WTC11 (cell line): ENCODE measurements around the gene FBXO42. TPM values are rescaled to one million over a fixed set of nuclear protein-coding genes. Genes with fewer than 3 reads are reported as not detected.

Experiments
- ATAC-seq: fragments of 200-7000 bp; cut with Tn5 transposase; 2 replicates; pipeline ENCODE4 v1.10.0; 2021; ENCODE audit warnings: mild to moderate bottlenecking, moderate library complexity
- CTCF ChIA-PET: fragments of 300-600 bp; sonication (Branson Sonifier 250); formaldehyde crosslinking; loops from one replicate; lab custom pipeline; 2021; ENCODE audit warnings: antibody characterized with exemption; lab: Charles Lee
- POLR2A ChIA-PET: fragments of 350-600 bp; sonication (Branson Sonifier 250); formaldehyde crosslinking; loops from one replicate; lab custom pipeline; 2021; ENCODE audit warnings: antibody characterized with exemption; lab: Charles Lee
- DNase-seq: peaks from one replicate; pipeline ENCODE4 v3.0.0; 2021; ENCODE audit warnings: low spot score
- H3K27ac Mint-ChIP-seq: 2 replicates; pipeline ENCODE4 v1.8.0; 2021; ENCODE audit warnings: mixed read lengths
- H3K27me3 Mint-ChIP-seq: 2 replicates; pipeline ENCODE4 v1.8.0; 2021; ENCODE audit warnings: low read depth, mild to moderate bottlenecking, moderate library complexity, mixed read lengths
- H3K36me3 Mint-ChIP-seq: 2 replicates; pipeline ENCODE4 v1.8.0; 2021; ENCODE audit warnings: mixed read lengths
- H3K4me1 Mint-ChIP-seq: 2 replicates; pipeline ENCODE4 v1.8.0; 2022; ENCODE audit warnings: mixed read lengths
- H3K4me3 Mint-ChIP-seq: 2 replicates; pipeline ENCODE4 v1.8.0; 2021; ENCODE audit warnings: mild to moderate bottlenecking, moderate library complexity, mixed read lengths
- H3K9me3 Mint-ChIP-seq: 2 replicates; pipeline ENCODE4 v1.8.0; 2021; ENCODE audit warnings: mixed read lengths
- ATF2 ChIP-seq: sonication (generic); formaldehyde crosslinking; IDR thresholded peaks from 2 replicates; pipeline ENCODE4 v1.8.1; 2022; ENCODE audit warnings: low read depth, missing genetic modification reagents, borderline replicate concordance
- CDX4 ChIP-seq: fragments of 250-450 bp; sonication (Bioruptor Pico); IDR thresholded peaks from 2 replicates; pipeline ENCODE4 v1.9.0; 2021; ENCODE audit warnings: moderate library complexity, mild to moderate bottlenecking, inconsistent platforms, borderline replicate concordance
- CREB1 ChIP-seq: sonication (generic); formaldehyde crosslinking; IDR thresholded peaks from 2 replicates; pipeline ENCODE4 v1.8.0; 2023; ENCODE audit warnings: mild to moderate bottlenecking, missing genetic modification reagents
- E2F1 ChIP-seq: sonication (generic); formaldehyde crosslinking; IDR thresholded peaks from 2 replicates; pipeline ENCODE4 v1.8.0; 2022; ENCODE audit warnings: mild to moderate bottlenecking, missing genetic modification reagents
- GTF2I ChIP-seq: fragments of 250-450 bp; sonication (Bioruptor Pico); conservative IDR thresholded peaks from 2 replicates; pipeline ENCODE4 v1.4.0; 2021; ENCODE audit warnings: mild to moderate bottlenecking
- HMGXB4 ChIP-seq: sonication (generic); formaldehyde crosslinking; IDR thresholded peaks from 2 replicates; pipeline ENCODE4 v1.8.1; 2023; ENCODE audit warnings: mild to moderate bottlenecking, moderate library complexity, missing genetic modification reagents
- IRF2 ChIP-seq: sonication (generic); formaldehyde crosslinking; IDR thresholded peaks from 2 replicates; pipeline ENCODE4 v1.8.0; 2022; ENCODE audit warnings: low read depth, missing genetic modification reagents, borderline replicate concordance
- JAZF1 ChIP-seq: fragments of 250-450 bp; sonication (Bioruptor Pico); IDR thresholded peaks from 2 replicates; pipeline ENCODE4 v1.9.0; 2021; ENCODE audit warnings: moderate library complexity, mild to moderate bottlenecking, inconsistent platforms
- MYBL2 ChIP-seq: sonication (generic); formaldehyde crosslinking; IDR thresholded peaks from 2 replicates; pipeline ENCODE4 v1.8.1; 2023; ENCODE audit warnings: mild to moderate bottlenecking, moderate library complexity, missing genetic modification reagents
- NR1H2 ChIP-seq: sonication (generic); formaldehyde crosslinking; IDR thresholded peaks from 2 replicates; pipeline ENCODE4 v1.9.0; 2021; ENCODE audit warnings: mild to moderate bottlenecking, moderate library complexity, missing genetic modification reagents
- TEAD1 ChIP-seq: sonication (generic); formaldehyde crosslinking; IDR thresholded peaks from 2 replicates; pipeline ENCODE4 v1.8.0; 2022; ENCODE audit warnings: mild to moderate bottlenecking, missing genetic modification reagents
- ZNF232 ChIP-seq: sonication (generic); formaldehyde crosslinking; IDR thresholded peaks from 2 replicates; pipeline ENCODE4 v1.8.0; 2022; ENCODE audit warnings: mild to moderate bottlenecking, missing genetic modification reagents
- ZNF263 ChIP-seq: sonication (generic); formaldehyde crosslinking; IDR thresholded peaks from 2 replicates; pipeline ENCODE4 v1.8.1; 2022; ENCODE audit warnings: low read depth, mild to moderate bottlenecking, moderate library complexity, missing genetic modification reagents
- total RNA-seq: library from RNA; stranded (reverse); gene quantifications from 3 replicates; pipeline ENCODE4 v1.2.3, GENCODE V29; 2021
- TF ChIP-seq, protein P1 (sequence below): fragments of 200-600 bp; IDR thresholded peaks from 2 replicates; pipeline ENCODE4 v1.8.0; 2022; ENCODE audit warnings: antibody characterized with exemption
- TF ChIP-seq, protein P2 (sequence below): sonication (generic); formaldehyde crosslinking; IDR thresholded peaks from 2 replicates; pipeline ENCODE4 v1.8.1; 2023; ENCODE audit warnings: mild to moderate bottlenecking, missing genetic modification reagents, moderate library complexity
- TF ChIP-seq, protein P3 (sequence below): fragments of 250-450 bp; sonication (Bioruptor Pico); IDR thresholded peaks from 2 replicates; pipeline ENCODE4 v2.1.2; 2022; ENCODE audit warnings: mild to moderate bottlenecking, moderate library complexity
- TF ChIP-seq, protein P4 (sequence below): sonication (generic); formaldehyde crosslinking; IDR thresholded peaks from 2 replicates; pipeline ENCODE4 v1.8.0; 2022; ENCODE audit warnings: mild to moderate bottlenecking, missing genetic modification reagents
- TF ChIP-seq, protein P5 (sequence below): fragments of 250-450 bp; sonication (Bioruptor Pico); conservative IDR thresholded peaks from 2 replicates; pipeline ENCODE4 v1.9.0; 2021; ENCODE audit warnings: mild to moderate bottlenecking

FBXO42 gene
- total RNA-seq, 1 experiment from 2014 or later = 17.5 TPM

DNA sequence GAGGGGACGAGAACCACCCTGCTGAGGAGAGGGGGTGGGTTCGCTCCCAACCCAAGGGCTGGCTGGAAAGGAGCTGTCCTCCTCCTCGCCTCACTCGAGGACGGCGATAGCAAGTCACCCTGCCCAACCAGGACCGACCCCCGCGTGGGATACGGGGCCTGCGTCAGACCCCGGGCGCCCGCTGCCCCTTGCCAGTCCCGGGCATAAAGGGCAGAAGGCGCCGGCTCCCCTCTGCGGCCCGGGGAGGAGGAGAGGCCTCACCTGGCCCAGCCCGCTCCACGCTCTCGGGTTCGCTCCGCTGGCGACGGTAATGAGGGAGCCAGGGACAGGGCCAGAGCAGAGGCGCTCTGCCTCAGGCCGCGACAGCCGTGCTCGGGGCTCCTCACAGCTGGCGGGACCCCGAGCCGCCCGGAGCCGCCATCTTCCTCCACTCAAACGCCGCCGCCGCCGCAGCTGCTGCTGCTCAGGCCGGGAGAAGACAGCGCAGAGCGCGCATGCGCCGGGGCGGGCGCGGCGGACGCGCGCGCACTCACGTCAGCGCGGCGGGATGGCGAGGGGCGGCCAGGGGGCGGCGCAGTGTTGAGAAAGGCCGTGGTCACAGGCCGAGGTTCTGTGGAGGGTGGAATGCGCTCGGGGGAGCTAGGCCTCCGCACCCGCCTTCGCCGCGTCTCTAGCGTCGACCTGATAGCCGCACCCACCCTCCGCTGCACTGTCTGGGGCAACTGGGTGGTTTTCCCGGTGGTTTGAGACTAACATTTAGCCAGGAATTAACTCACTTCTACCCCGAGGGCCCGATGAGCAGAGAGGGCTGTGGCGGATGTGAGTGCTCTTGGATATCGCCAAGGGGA lies at the start of gene FBXO42 (continued):
- TF ChIP-seq CDX4 (CRISPR knock-in tag) (no peak), TEAD1 (peak; percentile 71), E2F1 (no peak), ATF2 (CRISPR knock-in tag) (no peak), HMGXB4 (CRISPR knock-in tag) (peak; percentile 77; the same call in 1 of the 2 replicates)
- TF ChIP-seq, protein P1, sequence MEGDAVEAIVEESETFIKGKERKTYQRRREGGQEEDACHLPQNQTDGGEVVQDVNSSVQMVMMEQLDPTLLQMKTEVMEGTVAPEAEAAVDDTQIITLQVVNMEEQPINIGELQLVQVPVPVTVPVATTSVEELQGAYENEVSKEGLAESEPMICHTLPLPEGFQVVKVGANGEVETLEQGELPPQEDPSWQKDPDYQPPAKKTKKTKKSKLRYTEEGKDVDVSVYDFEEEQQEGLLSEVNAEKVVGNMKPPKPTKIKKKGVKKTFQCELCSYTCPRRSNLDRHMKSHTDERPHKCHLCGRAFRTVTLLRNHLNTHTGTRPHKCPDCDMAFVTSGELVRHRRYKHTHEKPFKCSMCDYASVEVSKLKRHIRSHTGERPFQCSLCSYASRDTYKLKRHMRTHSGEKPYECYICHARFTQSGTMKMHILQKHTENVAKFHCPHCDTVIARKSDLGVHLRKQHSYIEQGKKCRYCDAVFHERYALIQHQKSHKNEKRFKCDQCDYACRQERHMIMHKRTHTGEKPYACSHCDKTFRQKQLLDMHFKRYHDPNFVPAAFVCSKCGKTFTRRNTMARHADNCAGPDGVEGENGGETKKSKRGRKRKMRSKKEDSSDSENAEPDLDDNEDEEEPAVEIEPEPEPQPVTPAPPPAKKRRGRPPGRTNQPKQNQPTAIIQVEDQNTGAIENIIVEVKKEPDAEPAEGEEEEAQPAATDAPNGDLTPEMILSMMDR = no peak

DNA sequence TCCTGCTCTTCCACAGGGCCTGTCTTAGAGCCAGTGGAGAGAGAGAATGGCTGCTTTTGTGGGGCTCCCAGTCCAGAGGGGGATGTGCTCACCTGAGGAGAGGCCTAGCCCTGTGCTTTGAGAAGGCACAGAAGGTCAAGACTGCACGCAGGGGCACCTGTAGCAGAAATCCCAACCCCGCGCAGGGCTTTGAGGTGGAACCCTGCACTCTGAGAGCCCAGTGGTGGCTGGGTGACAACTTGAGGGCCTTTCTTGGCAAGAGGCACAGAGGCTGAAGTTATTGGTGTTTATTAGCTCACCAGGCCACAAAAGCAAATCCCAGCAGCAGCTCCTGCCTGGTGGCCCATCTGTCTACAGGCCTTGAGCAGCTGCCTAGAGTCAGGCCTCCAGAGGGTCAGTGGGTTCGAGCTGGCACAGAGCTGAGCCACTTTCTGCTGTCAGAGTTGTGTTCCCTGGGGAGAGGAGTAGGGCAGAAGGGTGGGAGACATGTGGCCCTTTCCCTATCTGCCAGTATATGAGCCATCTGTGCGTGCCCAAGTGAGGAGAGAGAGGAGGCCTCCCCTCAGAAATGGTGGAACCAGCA lies 46.2 kb upstream of the FBXO42 start:
- TF ChIP-seq, protein P2, sequence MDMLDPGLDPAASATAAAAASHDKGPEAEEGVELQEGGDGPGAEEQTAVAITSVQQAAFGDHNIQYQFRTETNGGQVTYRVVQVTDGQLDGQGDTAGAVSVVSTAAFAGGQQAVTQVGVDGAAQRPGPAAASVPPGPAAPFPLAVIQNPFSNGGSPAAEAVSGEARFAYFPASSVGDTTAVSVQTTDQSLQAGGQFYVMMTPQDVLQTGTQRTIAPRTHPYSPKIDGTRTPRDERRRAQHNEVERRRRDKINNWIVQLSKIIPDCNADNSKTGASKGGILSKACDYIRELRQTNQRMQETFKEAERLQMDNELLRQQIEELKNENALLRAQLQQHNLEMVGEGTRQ = no peak
- TF ChIP-seq, all 79 proteins: peak for 0
- DNase-seq = no peak
- ATAC-seq = no peak
- CTCF ChIA-PET = no interaction called here
- no peaks in the 10 kb centered on the region for H3K9me3 Mint-ChIP-seq
- H3K36me3 Mint-ChIP-seq = peaks cover 22% of the 10 kb centered on the region
- peaks cover 7% of the 10 kb centered on the region for H3K4me1 Mint-ChIP-seq
- POLR2A ChIA-PET = no interaction called here
- no peak overlapping the region for H3K4me3 Mint-ChIP-seq
- H3K27me3 Mint-ChIP-seq = no peaks in the 10 kb centered on the region
- H3K27ac Mint-ChIP-seq = peak overlapping the region; percentile 76

GRCh38 chr1:16397120-16397519 lies 44.8 kb upstream of the FBXO42 start:
- Mint-ChIP-seq H3K4me1 (peaks cover 20% of the 10 kb centered on the region), H3K27me3 (no peaks in the 10 kb centered on the region), H3K36me3 (peaks cover 26% of the 10 kb centered on the region), H3K27ac (no peak overlapping the region), H3K4me3 (no peak overlapping the region), H3K9me3 (no peaks in the 10 kb centered on the region)
- POLR2A ChIA-PET = no interaction called here
- no peak for ATAC-seq
- CTCF ChIA-PET = no interaction called here
- DNase-seq = no peak
- no peak for TF ChIP-seq NR1H2 (CRISPR knock-in tag)
- no peak for TF ChIP-seq MYBL2 (CRISPR knock-in tag)
- no peak for TF ChIP-seq CREB1 (CRISPR knock-in tag)
- TF ChIP-seq CDX4 (CRISPR knock-in tag) = no peak
- TF ChIP-seq, protein P3, sequence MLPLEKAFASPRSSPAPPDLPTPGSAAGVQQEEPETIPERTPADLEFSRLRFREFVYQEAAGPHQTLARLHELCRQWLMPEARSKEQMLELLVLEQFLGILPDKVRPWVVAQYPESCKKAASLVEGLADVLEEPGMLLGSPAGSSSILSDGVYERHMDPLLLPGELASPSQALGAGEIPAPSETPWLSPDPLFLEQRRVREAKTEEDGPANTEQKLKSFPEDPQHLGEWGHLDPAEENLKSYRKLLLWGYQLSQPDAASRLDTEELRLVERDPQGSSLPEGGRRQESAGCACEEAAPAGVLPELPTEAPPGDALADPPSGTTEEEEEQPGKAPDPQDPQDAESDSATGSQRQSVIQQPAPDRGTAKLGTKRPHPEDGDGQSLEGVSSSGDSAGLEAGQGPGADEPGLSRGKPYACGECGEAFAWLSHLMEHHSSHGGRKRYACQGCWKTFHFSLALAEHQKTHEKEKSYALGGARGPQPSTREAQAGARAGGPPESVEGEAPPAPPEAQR (CRISPR knock-in tag) = no peak
- no peak for TF ChIP-seq GTF2I (CRISPR knock-in tag)
- TF ChIP-seq, protein P4, sequence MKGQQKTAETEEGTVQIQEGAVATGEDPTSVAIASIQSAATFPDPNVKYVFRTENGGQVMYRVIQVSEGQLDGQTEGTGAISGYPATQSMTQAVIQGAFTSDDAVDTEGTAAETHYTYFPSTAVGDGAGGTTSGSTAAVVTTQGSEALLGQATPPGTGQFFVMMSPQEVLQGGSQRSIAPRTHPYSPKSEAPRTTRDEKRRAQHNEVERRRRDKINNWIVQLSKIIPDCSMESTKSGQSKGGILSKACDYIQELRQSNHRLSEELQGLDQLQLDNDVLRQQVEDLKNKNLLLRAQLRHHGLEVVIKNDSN (CRISPR knock-in tag) = no peak
- no peak for TF ChIP-seq IRF2
- TF ChIP-seq ZNF232 (CRISPR knock-in tag) = no peak
- TF ChIP-seq ZNF263 (CRISPR knock-in tag) = no peak
- TF ChIP-seq, protein P5, sequence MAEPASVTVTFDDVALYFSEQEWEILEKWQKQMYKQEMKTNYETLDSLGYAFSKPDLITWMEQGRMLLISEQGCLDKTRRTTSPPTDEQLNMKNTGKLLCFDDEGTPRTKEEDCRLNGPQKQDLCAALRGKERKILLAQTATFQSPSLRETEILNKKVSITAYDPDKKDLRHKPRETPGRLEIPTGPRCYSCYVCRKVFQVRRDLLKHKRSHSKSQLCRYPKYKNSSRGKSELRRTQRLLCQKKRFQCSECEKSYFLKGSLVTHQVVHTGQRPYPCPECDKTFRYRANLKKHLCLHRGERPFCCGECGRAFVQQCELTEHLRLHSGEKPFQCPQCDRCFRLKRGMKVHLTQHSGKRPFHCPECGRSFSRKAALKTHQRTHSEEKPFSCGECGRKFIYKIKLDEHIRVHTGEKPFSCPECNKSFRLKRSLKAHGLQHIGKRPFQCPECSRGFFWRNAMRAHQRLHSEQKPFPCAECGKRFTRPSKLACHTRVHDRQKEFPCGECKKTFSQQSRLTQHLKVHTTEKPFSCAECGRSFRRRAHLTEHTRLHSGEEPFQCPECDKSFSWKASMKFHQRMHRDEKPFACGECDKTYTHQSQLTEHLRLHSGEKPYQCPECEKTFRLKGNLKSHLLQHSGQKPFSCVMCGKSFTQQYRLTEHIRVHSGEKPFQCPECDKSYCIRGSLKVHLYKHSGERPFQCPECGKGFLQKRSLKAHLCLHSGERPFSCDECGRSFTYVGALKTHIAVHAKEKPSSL (CRISPR knock-in tag) = no peak
- no peak for TF ChIP-seq JAZF1 (CRISPR knock-in tag)
